Forelimb muscle (tissue), 1 donor: ENCODE results near the gene QRFP. TPM values are rescaled to one million over a fixed set of nuclear protein-coding genes. Genes with fewer than 3 reads are reported as not detected.
"Not testable (repeated sequence)": the region's sequence is repeated elsewhere in the genome, so short reads cannot be mapped to it uniquely, and the experiment has no call there.

Experiments
- DNase-seq: peaks from one replicate; pipeline ENCODE4 v3.0.0-alpha.2; 2013; ENCODE audit warnings: low read depth
- polyA plus RNA-seq: library from polyadenylated mRNA; unstranded; fragments of 120-200 nt; gene quantifications from one replicate; pipeline ENCODE4 v1.2.1, GENCODE V29; 2013; ENCODE audit not compliant: insufficient read length

The QRFP gene
- polyA plus RNA-seq, 1 donor = 0.33 TPM

DNA sequence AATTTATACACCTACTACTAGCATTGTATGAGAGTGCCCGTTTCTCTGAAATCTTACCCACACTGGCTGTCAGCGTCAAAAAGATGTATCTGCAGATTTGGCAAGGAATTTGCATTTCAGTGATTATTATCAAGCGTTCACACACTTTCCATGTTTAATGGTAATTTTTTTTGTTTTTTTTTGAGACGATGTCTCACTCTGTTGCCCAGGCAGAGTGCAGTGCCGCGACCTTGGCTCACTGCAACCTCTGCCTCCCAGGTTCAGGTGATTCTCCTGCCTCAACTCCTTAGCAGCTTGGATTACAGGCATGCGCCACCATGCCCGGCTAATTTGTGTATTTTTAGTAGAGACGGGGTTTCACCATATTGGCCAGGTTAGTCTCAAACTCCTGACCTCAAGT lies 47.3 kb downstream of the QRFP start:
- no peak for DNase-seq

DNA sequence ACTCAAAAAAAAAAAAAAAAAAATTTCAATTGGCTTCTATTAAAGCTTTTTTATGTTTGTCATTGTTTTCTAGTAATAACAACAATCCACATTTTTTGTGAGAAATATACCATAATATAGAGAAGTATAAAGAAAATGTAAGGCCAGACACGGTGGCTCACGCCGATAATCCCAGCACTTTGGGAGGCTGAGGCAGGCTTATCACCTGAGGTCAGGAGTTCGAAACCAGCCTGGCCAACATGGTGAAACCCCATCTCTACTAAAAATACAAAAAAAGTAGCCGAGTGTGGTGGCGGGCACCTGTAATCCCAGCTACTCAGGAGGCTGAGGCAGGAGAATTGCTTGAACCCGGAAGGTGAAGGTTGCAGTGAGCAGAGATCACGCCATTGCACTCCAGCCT lies 48.1 kb downstream of the QRFP start:
- DNase-seq = not testable (repeated sequence)

DNA sequence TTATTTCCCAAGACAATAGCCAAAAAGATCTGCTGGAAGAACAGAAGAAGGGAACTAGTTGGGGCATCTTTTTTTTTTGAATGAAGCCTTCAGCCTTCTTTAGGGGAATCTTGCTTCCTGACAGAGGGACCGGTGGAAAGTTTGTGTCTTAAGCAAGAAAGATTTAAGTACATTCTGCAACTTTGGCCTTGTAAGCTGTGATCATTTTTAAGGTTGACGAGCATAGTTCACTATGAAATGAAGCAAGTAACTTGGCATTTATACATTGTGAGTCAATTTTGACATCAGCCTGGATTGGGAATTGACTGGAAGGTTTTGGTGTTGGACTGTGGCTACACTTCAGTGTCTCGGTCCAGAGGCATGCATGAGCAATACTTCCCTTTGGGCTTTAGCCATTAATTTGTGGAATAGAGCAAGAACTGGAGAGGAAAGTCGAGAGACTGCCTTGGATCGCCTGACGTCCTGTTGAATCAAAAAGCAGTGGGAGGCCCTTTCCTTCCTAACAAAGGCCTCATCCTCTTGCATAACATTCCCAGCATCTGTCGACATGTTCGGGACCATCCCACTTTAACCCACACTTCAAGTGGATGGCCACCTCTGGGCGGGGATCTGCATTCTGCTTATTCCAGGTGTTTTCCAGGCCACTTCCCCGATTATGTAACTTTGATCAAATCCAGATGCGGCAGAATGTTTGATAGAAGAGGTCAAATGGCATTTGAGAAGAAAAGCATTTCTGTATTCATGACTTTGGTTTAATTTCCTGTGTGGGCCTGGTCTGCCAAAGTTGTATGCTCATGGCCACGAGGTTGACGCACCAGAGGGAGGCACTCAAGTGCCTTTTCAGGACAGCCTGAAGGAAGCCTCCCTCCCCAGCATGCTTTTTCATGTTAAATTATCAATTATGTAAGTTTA lies 49.0 kb downstream of the QRFP start:
- peak; percentile 99 for DNase-seq

DNA sequence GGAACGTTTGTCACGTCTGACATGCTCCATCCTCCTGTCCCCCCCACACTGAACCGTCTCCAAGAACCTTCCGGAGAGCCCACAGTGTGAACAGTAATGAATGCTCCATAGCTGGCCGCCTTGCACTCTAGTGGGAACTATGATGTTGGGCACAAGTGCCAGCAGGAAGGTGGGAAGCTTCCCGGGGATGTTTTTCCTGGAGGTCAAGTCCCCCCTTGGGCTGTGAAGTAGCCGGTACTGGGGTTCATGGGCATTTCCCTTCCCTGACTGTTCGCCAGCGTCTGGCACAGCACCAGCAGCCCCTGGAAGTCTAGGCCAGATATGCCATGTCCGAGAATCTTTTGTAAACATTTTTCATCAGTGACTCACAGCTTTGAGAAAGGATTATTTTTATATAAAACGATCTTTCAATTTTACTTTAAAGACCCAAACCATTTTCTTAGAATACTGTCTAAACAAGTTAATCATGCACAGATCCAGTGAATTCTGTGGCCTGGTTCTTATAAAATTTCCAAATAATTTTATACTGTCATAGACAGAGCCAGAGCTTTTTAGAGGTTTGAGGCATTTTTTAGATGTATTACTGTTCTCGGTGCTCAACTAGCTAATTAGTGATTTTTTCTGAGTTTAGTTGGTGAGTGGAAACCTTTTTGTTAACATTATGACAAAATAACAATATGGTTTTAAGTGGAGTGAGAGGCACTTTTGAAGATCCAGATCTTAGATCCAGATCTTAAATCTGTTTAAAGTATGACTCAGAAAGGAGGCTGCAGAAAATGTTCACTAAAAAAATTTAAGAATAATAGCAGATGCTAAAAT lies 49.9 kb downstream of the QRFP start:
- DNase-seq = no peak

DNA sequence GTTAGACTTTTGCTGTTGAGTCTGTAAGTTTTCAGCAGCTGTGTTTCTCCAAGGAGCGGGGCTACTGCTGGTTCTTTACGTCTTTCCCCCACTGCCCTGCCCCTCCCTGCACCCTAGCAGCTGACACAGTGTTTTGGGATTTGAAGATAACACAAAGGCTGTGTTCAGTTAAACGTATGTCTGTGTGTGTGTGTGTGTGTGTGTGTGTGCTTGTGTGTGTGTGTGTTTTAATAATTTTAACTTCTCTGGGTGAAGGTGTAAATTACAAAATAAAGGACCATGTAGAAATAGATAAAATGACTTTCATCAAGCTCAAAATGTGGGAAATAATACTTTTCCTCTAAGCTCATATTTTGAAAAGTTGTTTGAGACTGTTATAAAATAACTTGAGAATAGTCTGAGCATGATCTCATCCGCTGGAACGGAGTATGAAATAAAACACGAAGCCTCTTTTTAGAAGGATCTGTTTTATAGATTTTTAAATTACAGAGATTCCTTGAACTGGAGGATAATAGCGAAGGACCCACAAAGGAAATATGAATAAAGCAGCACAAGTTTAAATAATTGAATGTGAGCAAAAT lies 50.6 kb downstream of the QRFP start:
- peak; percentile 84 for DNase-seq

DNA sequence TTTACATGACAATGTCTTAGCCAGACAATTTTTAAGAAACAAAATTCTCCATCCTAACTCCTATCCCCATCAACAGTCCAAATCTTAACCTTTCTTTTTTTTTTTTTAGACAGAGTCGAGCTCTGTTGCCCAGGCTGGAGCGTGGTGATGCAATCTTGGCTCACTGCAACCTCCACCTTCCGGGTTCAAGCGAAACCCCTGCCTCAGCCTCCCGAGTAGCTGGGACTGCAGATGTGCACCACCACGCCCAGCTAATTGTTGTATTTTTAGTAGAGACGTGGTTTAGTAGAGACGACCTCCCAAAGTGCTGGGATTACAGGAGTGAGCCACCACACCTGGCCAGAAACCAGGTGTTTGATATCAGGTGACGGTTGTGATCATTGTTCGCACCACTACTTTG lies 51.4 kb downstream of the QRFP start:
- DNase-seq = no peak

DNA sequence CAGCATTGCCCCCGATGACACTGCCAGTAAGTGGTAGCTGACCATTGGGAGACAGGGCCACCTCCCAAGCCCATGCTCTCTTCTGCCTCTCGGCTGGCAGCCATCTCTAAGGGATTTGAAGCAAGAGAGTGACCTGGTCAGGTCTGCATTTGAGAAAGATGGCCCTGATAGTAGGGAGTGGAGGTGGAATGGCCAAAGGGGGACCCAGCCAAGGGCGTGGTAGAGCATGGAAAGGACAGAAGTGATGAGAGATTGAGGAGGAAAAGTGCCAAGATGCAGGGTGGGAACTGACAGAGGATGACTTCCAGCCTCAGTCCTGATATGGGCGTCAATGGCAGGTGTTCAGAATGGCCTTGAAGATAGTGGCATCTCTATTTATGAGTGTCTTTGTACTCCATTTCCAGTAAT lies 52.6 kb downstream of the QRFP start:
- DNase-seq = no peak

DNA sequence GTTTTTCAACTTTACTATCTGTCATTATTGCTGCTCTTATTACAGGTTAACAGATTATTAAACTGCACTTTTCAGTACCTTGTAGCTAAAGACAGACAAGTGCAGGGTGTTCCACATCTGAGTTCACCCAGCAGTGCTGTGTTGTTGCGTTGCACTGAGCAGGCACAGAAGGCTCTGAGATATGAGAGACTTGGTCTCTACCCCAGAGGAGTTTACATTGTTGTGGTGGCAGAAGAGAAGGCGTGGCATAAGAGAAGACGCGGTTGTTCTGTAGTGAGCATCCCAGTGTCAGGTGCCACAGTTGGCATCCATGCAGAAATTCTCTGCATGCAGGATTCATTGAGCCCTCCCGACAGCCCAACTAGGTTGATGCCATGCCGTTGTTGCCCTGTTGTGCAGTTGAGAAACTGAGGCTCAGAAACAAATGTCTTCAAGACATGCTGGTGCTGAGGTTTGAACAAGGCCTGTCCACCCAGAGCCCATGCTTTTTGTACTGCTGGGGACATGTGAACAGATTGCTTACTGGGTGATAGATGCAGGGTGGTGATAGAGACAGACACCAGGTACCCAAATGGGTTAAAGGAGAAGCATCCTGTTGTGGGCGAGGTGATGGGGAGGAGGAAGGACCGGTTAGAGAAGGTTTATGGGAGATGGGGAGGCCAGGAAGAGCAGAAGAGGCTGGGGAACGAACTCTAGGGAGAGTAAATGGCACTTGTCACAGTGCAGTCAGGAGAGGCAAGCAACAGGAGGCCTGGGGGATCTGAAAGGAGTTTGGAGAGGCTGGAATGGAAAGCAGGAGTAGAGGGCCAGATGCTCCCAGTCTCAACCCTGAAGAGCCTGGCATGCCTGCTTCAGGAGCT lies 53.3 kb downstream of the QRFP start:
- no peak for DNase-seq

Other genes with a start within 250 kb of the QRFP start
- gene PRDM12, start 232.2 kb downstream of the QRFP start, polyA plus RNA-seq = not detected
- gene EXOSC2, start 203.0 kb downstream of the QRFP start, polyA plus RNA-seq = 26.5 TPM
- 52.6 TPM for gene ABL1, start 61.6 kb downstream of the QRFP start, polyA plus RNA-seq
- gene FIBCD1, start 42.4 kb upstream of the QRFP start, polyA plus RNA-seq = not detected
- 1.9 TPM for gene LAMC3, start 112.4 kb upstream of the QRFP start, polyA plus RNA-seq
- gene AIF1L, start 199.7 kb upstream of the QRFP start, polyA plus RNA-seq = 27.8 TPM
- 27.1 TPM for gene NUP214, start 228.8 kb upstream of the QRFP start, polyA plus RNA-seq